Calu3 (cell line): ENCODE data around the gene CDC20B. TPM values are rescaled to one million over a fixed set of nuclear protein-coding genes. Genes with fewer than 3 reads are reported as not detected.
"Not testable (repeated sequence)": the region's sequence is repeated elsewhere in the genome, so short reads cannot be mapped to it uniquely, and the experiment has no call there.

Experiments used
- BruUV-seq: library from RNA; stranded (reverse); fragments of 400-500 nt; replicated peaks from 2 replicates; lab custom pipeline; 2021; lab: Mats Ljungman, UMichigan
- CTCF ChIA-PET: fragments of 300-600 bp; sonication (Branson Sonifier 250); formaldehyde crosslinking; loops from one replicate; lab custom pipeline; 2022; ENCODE audit warnings: antibody characterized with exemption; lab: Charles Lee
- DNase-seq: peaks from one replicate; pipeline ENCODE4 v3.0.0; 2022
- H3K27ac Mint-ChIP-seq: one replicate; pipeline ENCODE4 v1.8.0; 2022; ENCODE audit warnings: mixed read lengths; ENCODE audit not compliant: unreplicated experiment
- H3K27me3 Mint-ChIP-seq: one replicate; pipeline ENCODE4 v1.8.0; 2022; ENCODE audit warnings: mixed read lengths; ENCODE audit not compliant: unreplicated experiment
- H3K36me3 Mint-ChIP-seq: one replicate; pipeline ENCODE4 v1.8.0; 2022; ENCODE audit warnings: mild to moderate bottlenecking, moderate library complexity, mixed read lengths; ENCODE audit not compliant: insufficient read depth, unreplicated experiment
- H3K4me1 Mint-ChIP-seq: one replicate; pipeline ENCODE4 v1.8.0; 2022; ENCODE audit warnings: mild to moderate bottlenecking, low read depth, mixed read lengths; ENCODE audit not compliant: unreplicated experiment
- H3K4me3 Mint-ChIP-seq: one replicate; pipeline ENCODE4 v1.8.0; 2022; ENCODE audit warnings: mild to moderate bottlenecking, low read depth, moderate library complexity, mixed read lengths; ENCODE audit not compliant: unreplicated experiment
- H3K9me3 Mint-ChIP-seq: one replicate; pipeline ENCODE4 v1.8.0; 2022; ENCODE audit warnings: low read depth, mixed read lengths; ENCODE audit not compliant: unreplicated experiment
- CTCF ChIP-seq: fragments of 200-600 bp; IDR thresholded peaks from one replicate; pipeline ENCODE4 v1.8.0; 2022; ENCODE audit warnings: antibody characterized with exemption; ENCODE audit not compliant: unreplicated experiment
- intact Hi-C: fragments of 100-400 bp; cut with micrococcal nuclease; formaldehyde crosslinking; loops from one replicate; pipeline ENCODE4 v1.10.0; 2022; ENCODE audit not compliant: unreplicated experiment
- total RNA-seq: library from RNA; stranded (reverse); gene quantifications from 2 replicates; pipeline ENCODE4 v1.2.3, GENCODE V29; 2022

CDC20B gene
- total RNA-seq, 1 experiment from 2014 or later: not detected

- Mint-ChIP-seq H3K27ac (no peak overlapping the region), H3K36me3 (no peaks in the 10 kb centered on the region), H3K4me1 (no peaks in the 10 kb centered on the region), H3K9me3 (no peaks in the 10 kb centered on the region), H3K4me3 (no peak overlapping the region), H3K27me3 (peaks cover 53% of the 10 kb centered on the region)
- TF ChIP-seq CTCF: no peak
- no peak for DNase-seq
- CTCF ChIA-PET: no interaction called here
- intact Hi-C loops: no loop called here
- BruUV-seq: no TSS peak
These were observed 67.9 kb downstream of the CDC20B start for GRCh38 chr5:55104946-55105701.

DNA sequence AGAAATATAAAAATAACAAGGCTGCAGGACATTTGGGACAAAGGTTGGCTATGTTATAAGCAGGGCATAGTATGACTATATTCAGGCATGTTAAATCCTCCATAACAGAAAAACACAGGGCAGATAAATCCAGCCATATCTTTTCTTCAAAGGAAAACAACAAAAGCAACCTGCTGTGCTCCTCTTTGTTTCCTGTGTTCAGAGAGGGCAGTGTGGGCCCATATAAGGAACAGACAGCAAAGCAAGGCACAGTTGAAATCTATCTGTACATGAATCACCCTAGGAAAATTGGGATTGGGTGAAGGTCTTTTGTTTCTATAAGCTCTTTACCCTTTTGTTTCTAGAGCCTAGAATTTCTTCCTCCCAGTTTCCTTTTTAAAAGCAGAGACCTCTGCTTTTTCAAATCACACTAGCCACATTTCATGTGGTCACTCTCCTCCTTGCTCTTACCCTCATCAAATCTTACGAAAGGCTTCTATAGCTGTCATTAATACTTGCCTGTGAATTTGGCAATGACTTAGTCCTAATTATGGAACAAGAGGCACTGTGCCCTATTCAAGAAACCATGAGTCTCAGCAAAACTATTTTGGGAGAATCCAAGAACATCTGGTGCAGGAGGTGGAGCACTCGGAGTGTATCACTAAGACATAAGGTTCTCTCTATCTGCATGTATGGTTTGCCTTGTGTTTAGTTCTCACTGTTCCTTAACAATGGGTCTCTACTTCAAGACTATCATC lies 68.8 kb downstream of the CDC20B start:
- H3K4me3 Mint-ChIP-seq: no peak overlapping the region
- no TSS peak for BruUV-seq
- TF ChIP-seq CTCF: no peak
- DNase-seq: no peak
- no peaks in the 10 kb centered on the region for H3K36me3 Mint-ChIP-seq
- CTCF ChIA-PET: no interaction called here
- intact Hi-C loops: no loop called here
- H3K4me1 Mint-ChIP-seq: peaks cover 6% of the 10 kb centered on the region
- peaks cover 54% of the 10 kb centered on the region for H3K27me3 Mint-ChIP-seq
- peaks cover 2% of the 10 kb centered on the region for H3K9me3 Mint-ChIP-seq
- no peak overlapping the region for H3K27ac Mint-ChIP-seq

DNA sequence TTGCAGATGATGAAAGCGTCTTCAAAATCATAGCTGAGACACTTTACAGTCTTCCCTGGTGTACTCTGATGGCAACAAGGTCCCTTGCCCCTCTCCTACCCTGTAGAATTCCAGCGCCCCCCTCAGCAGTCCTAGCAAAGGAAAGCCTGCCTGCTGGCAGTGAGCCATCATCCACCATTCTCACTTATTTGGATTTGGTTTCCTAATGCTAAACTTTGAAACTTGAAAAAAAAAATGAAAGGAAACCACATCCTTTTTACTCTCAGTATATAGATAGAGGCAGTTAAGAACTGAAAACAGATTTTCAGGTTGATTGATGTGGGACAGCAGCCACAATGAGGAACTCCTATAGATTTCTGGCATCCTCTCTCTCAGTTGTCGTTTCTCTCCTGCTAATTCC lies 70.6 kb downstream of the CDC20B start, which contains the start of gene GZMA:
Gene GZMA, plus strand, starts transcription at position 299 of the 400 bp plus-strand sequence. Its CDS starts 37 bp downstream, at position 336.
- no peaks in the 10 kb centered on the region for H3K36me3 Mint-ChIP-seq
- H3K4me3 Mint-ChIP-seq: no peak within 1 kb of the TSS
- BruUV-seq: no TSS peak
- TF ChIP-seq CTCF: no peak
- peaks cover 2% of the 10 kb centered on the region for H3K9me3 Mint-ChIP-seq
- CTCF ChIA-PET: no interaction called here
- H3K27me3 Mint-ChIP-seq: peaks cover 56% of the 10 kb centered on the region
- H3K27ac Mint-ChIP-seq: no peak within 1 kb of the TSS
- DNase-seq: no peak
- peaks cover 8% of the 10 kb centered on the region for H3K4me1 Mint-ChIP-seq
- intact Hi-C loops: no loop called here

GRCh38 chr5:55101556-55102276 lies 71.3 kb downstream of the CDC20B start:
- TF ChIP-seq CTCF: no peak
- H3K4me3 Mint-ChIP-seq: no peak overlapping the region
- DNase-seq: no peak
- H3K36me3 Mint-ChIP-seq: no peaks in the 10 kb centered on the region
- no peak overlapping the region for H3K27ac Mint-ChIP-seq
- intact Hi-C loops: no loop called here
- CTCF ChIA-PET: no interaction called here
- H3K27me3 Mint-ChIP-seq: peaks cover 62% of the 10 kb centered on the region
- H3K4me1 Mint-ChIP-seq: peaks cover 8% of the 10 kb centered on the region
- BruUV-seq: no TSS peak
- peaks cover 2% of the 10 kb centered on the region for H3K9me3 Mint-ChIP-seq

DNA sequence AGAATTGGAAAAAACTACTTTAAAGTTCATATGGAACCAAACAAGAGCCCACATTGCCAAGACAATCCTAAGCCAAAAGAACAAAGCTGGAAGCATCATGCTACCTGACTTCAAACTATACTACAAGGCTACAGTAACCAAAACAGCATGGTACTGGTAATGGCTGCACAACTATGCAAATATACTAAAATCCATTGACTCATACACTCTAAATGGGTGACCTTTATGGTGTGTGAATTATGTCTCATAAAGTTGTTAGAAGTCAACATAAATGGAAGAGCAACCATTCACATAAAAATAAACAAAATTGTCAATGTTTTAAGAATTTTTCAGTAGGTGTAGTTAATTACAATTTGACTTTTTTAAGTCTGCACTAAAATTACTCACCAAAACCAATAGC lies 71.8 kb downstream of the CDC20B start:
- intact Hi-C loops, H3K4me1 Mint-ChIP-seq, H3K9me3 Mint-ChIP-seq, H3K4me3 Mint-ChIP-seq, H3K27ac Mint-ChIP-seq, CTCF ChIA-PET, DNase-seq, BruUV-seq, H3K36me3 Mint-ChIP-seq: not testable (repeated sequence)
- peaks cover 68% of the 10 kb centered on the region for H3K27me3 Mint-ChIP-seq
